T-helper 2 cell treated with Interferon-gamma antibody and Interleukin-4, amounts not matched to agents 100 ng/mL and 5 ng/mL, for 36 hours (primary cell): ENCODE measurements around the gene ERP27. TPM values are rescaled to one million over a fixed set of nuclear protein-coding genes. Genes with fewer than 3 reads are reported as not detected.

Experiments
- intact Hi-C: fragments of 100-400 bp; cut with micrococcal nuclease; formaldehyde crosslinking; loops from one replicate; pipeline ENCODE4 v1.15.1; 2023
- total RNA-seq: library from RNA; stranded (reverse); gene quantifications from 2 replicates; pipeline ENCODE4 v1.2.3, GENCODE V29; 2022

ERP27 gene
- total RNA-seq, 1 donor from 2014 or later: 13.3 TPM

- intact Hi-C loops: loop anchor here (2.0 to 10.0 kb wide), 3 partner anchors 565 to 703 kb away; no protein-coding TSS in a partner anchor
Observed at GRCh38 chr12:14959916-14960496, 21.7 kb upstream of the ERP27 start.

- intact Hi-C loops: loop anchor here (10.0 kb wide), 1 partner anchor 565 kb away; no protein-coding TSS in a partner anchor
Observed at GRCh38 chr12:14959463-14959862, 21.1 kb upstream of the ERP27 start.

GRCh38 chr12:14959126-14959440 lies 20.7 kb upstream of the ERP27 start:
- intact Hi-C loops: loop anchor here (10.0 kb wide), 1 partner anchor 564 kb away; no protein-coding TSS in a partner anchor

- intact Hi-C loops: loop anchor here (10.0 kb wide), 1 partner anchor 564 kb away; no protein-coding TSS in a partner anchor
Observed at GRCh38 chr12:14958361-14959125, 20.2 kb upstream of the ERP27 start.

- intact Hi-C loops: loop anchor here (10.0 kb wide), 1 partner anchor 563 kb away; no protein-coding TSS in a partner anchor
Observed at GRCh38 chr12:14957551-14958168, 19.3 kb upstream of the ERP27 start.

- intact Hi-C loops: loop anchor here (10.0 kb wide), 1 partner anchor 562 kb away; no protein-coding TSS in a partner anchor
Observed at GRCh38 chr12:14956905-14957304, 18.6 kb upstream of the ERP27 start.

GRCh38 chr12:14956024-14956891 lies 17.9 kb upstream of the ERP27 start:
- intact Hi-C loops: loop anchor here (10.0 kb wide), 1 partner anchor 561 kb away; no protein-coding TSS in a partner anchor

- intact Hi-C loops: loop anchor here (5.0 to 10.0 kb wide), 2 partner anchors 559 to 1852 kb away; partner anchors contain the start of gene GSG1
Observed at GRCh38 chr12:14954269-14954668, 15.9 kb upstream of the ERP27 start.

GRCh38 chr12:14953752-14954151 lies 15.4 kb upstream of the ERP27 start:
- intact Hi-C loops: loop anchor here (5.0 to 10.0 kb wide), 2 partner anchors 559 to 1851 kb away; partner anchors contain the start of gene GSG1

GRCh38 chr12:14952299-14952921 lies 14.1 kb upstream of the ERP27 start:
- intact Hi-C loops: loop anchor here (1.0 to 10.0 kb wide), 3 partner anchors 9 to 1850 kb away; partner anchors contain the start of genes ARHGDIB and GSG1

GRCh38 chr12:14951851-14952250 lies 13.5 kb upstream of the ERP27 start:
- intact Hi-C loops: loop anchor here (1.0 to 10.0 kb wide), 3 partner anchors 9 to 1850 kb away; partner anchors contain the start of genes ARHGDIB and GSG1

- intact Hi-C loops: loop anchor here (5.0 to 10.0 kb wide), 2 partner anchors 556 to 1849 kb away; partner anchors contain the start of gene GSG1
Observed at GRCh38 chr12:14950982-14951746, 12.8 kb upstream of the ERP27 start.

GRCh38 chr12:14950421-14950820 lies 12.1 kb upstream of the ERP27 start:
- intact Hi-C loops: loop anchor here (5.0 to 10.0 kb wide), 2 partner anchors 556 to 1848 kb away; partner anchors contain the start of gene GSG1

GRCh38 chr12:14949631-14950030 lies 11.3 kb upstream of the ERP27 start:
- intact Hi-C loops: loop anchor here (5.0 to 10.0 kb wide), 2 partner anchors 555 to 1847 kb away; partner anchors contain the start of gene GSG1

GRCh38 chr12:14948672-14949071 lies 10.3 kb upstream of the ERP27 start:
- intact Hi-C loops: loop anchor here (1.0 kb wide), 2 partner anchors 13 to 177 kb away; partner anchors contain the start of gene ARHGDIB

GRCh38 chr12:14946861-14947260 lies 8.5 kb upstream of the ERP27 start:
- intact Hi-C loops: no loop called here

- intact Hi-C loops: no loop called here
Observed at GRCh38 chr12:14946162-14946561, 7.8 kb upstream of the ERP27 start.

- intact Hi-C loops: no loop called here
Observed at GRCh38 chr12:14942196-14942931, 4.0 kb upstream of the ERP27 start.
